NCI-H2081 (cell line): Measurements from ENCODE around the gene A4GALT.
"Not testable (repeated sequence)": the region's sequence is repeated elsewhere in the genome, so short reads cannot be mapped to it uniquely, and the experiment has no call there.

Source experiments
- DNase-seq, 2 experiments: peaks; one replicate each; lab custom pipeline; 2025; lab: John Stamatoyannopoulos, UW

A4GALT gene

DNA sequence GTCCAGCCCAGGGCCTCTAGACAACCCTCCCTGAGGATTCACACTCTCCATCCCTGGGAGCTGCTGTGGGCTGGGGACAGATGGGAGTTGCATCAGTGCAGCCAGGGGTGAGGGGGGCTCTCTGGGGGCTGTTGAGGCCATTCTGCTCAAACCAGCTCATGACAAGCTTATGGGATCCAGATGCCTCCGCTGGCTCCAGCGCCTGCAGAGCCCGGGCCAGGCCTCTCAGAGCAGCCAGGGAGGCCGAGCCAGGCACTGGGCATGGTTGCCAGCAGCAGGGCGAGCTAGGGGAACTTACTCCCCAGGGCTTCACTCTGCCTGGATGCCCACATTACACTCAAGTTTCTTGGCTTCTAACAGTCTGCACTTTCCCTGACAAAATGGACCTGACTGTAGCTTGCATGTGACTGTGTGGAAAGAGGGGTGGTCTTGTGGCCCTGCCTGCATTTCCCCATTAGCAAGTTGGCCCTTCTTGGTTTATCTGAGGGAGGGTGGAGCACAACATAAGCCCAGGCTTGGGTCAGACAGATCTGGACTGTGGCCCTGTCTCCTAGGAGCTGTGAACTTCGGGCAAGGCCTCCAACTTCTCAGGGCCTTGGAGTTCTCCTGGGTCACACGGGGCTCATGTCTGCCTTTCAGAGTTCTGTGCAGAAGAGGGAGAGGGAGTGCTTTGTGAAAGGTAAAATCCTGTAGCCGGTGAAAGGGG is 36.9 kb downstream of the A4GALT start:
- DNase-seq = no peak

DNA sequence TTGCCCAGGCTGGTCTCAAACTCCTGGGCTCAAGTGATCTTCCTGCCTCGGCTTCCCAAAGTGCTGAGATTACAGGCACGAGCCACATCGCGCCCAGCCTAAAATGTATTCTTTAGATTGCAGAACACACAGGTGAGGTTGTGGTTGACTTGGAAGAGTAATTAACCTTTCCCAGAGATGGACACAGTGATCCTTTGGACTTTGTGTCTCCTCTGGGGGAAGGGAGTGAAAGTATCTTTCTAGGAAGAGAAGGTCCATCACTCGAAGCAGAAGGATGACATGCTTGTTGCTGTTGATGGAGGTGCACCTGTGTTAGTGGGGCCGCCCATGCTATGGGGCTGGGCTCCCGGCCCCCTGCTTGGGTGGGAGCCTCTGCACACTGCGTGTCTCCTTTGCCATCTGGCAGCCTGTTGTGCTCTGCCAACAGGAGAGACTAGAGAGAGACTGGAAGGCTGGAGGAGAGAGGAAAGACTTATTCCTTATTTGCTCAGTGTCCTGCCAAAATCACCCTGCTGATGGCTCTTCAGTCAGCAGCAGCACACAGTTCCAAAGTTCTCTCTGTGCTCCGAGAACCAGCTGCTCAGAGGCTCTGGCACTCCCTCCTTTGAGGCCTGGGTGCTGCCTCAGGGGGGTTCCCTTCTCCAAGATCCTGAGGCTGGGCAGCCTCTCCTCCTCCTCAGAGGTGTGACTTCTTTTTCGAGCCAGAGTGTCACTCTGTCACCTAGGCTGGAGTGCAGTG is 38.4 kb downstream of the A4GALT start:
- no peak for DNase-seq

DNA sequence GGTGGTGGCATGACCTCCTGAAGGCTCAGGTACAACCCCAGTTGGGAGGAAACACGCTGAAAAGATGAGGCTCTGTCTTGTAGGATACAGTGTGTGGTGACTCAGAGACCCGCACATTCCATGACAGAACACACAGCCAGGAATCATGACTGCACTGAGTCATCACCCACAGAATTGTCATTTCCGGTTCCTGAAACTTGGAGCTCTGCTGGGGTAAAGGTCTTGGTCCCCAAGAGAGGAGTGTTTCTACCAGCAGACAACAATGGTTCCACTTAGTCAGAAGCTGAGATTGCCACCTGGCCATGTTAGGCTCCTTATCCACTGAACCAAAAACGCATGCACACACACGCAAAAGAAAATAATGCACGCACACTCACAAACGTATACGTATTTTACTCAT is 40.0 kb downstream of the A4GALT start:
- DNase-seq = no peak

DNA sequence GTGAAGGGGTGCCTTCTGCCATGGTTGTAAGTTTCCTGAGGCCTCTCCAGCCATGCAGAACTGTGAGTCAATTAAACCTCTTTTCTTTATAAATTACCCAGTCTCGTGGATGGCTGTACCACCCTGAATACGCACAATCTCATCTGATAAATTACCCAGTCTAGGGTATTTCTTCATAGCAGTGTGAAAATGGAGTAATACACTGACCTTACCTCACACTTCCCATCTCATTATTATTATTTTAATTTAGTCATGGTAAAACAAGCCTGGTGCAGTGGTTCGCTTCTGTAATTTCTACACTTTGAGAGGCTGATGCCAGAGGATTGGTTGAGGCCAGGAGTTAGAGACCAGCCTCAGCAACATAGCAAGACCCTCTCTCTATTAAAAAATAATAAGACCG is 41.0 kb downstream of the A4GALT start:
- DNase-seq = no peak

DNA sequence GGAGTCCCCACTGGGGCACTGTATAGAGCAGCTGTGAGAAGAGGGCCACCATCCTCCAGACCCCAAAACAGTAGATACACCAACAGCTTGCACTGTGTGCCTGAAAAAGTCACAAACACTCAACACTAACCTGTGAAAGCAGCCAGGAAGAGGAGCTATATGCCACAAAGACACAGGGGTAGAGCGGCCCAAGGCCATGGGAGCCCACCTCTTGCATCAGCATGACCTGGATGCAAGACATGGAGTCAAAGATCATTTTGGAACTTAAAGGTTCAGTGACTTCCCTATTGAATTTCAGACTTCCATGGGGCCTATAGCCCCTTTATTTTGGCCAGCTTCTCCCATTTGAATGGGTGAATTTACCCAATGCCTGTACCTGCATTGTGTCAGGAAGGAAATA is 41.8 kb downstream of the A4GALT start:
- DNase-seq = no peak

DNA sequence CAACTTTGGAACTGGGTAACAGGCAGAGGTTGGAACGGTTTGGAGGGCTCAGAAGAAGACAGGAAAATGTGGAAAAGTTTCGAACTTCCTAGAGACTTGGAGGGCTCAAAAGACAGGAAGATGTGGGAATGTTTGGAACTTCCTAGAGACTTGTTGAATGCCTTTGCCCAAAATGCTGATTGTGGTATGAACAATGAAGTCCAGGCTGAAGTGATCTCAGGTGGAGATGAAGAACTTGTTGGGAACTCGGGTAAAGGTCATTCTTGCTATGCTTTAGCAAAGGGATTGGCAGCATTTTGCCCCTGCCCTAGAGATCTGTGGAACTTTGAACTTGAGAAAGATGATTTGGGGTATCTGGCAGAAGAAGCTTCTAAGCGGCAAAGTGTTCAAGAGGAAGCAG is 42.7 kb downstream of the A4GALT start:
- DNase-seq = not testable (repeated sequence)

DNA sequence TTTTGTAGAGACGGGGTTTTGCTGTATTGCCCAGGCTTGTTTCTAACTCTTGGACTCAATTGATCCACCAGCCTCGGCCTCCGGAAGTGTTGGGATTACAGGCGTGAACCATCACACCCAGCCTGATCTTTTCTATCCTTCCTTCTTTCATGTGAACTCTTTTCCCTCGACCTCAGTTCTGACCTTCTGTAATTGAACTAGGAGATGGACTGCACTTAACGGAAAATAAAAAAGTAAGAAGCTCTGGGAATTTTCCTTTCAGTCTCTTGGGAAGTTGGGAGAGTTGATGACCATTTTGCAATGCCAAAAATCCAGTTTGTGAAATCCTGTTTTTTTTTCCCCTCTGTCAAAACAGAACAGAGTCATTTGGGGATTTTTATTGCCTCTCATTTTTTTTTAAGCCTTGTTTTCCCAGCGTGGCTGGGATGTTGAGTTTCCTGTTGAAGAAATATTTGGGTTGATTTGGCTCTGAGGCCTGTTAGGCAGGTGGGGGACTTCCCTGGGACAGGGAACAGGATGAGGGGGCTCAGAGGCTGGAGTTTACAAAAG is 44.5 kb downstream of the A4GALT start:
- no peak for DNase-seq

DNA sequence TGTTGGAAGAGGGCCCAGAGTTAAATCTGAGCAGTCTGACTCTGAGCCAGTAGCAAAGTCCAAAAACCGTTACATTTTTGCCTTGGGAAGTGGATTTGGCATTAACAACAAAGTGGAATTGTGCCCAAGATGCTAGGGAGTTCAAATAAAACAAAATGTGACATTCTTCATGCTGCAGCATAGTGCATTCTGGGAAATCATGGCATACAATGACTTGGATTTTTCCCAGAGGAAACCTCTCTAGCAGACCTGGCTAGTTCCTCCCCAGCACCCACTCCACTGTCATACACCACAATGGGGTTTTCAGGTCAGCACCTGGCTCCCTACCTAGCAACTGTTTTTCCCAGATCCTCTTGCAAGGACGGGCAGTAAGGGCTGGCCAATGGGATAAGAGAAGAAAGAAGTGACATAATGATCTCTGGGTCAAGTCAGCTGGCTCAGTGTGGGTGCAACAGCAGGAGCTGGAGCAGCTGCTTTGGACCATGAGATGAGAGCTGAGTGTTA is 46.7 kb downstream of the A4GALT start:
- DNase-seq = no peak

DNA sequence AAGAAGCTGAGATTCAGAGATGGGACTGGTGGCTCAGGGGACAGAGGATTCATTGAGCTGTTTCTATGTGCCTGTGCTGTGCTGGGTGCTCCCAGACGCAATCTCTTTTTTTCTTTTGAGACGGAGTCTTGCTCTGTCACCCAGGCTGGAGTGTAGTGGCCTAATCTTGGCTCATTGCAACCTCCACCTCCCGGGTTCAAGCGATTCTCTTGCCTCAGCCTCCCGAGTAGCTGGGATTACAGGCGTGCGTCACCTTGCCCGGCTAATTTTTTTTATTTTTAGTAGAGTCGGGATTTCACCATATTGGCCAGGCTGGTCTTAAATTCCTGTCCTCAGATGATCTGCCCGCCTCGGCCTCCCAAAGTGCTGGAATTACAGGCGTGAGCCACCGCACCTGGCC is 47.6 kb downstream of the A4GALT start:
- not testable (repeated sequence) for DNase-seq

DNA sequence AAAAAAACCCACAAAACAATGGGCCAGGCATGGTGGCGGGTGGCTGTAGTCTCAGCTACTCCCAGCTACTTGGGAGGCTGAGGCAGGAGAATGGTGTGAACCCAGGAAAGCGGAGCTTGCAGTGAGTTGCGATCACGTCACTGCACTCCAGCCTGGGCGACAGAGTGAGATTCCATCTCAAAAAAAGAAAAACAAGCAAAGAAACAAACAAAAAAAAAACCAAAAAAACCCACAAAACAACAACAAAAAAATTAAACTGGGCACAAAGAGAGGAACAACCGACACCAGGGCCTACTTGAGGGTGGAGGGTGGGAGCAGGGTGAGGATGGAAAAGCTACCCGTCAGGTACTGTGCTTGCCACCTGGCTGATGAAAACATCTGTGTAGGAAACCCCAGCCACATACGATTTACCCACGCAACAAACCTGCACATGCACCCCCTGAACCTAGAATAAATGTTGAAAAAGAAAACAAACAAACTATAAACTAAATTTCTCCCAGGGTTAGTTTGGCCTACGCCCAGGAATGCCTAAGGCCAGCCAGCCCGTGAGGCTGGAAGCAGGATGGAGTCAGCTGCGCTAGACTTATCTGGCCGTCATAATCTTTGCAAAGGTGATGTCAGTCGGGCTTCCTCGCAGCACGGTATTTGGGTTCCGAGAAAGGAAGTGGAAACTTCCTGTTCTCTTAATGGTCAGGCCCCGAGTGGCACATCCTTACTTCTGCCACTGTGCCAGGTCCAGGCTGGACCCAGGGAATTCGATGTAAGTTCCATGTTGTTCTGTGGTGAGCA is 49.6 kb downstream of the A4GALT start:
- no peak for DNase-seq

DNA sequence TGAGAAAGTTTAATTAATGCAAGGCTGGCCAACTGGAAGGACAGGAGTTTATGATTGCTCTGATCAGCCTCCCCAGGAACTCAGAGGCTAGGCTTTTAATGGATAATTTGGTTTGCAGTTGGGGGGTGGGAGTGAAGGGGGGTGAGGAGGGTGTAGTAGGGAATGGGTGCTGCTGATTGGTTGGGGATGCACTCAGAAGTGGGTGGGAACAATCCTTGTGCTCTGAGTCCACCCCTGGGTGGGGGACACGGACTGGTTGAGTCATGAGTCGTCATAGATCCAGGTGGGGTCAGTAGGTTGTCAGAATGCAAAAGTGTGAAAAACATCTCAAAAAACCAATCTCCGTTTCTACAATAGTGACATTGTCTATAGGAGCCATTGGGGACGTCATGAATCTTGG is 50.6 kb downstream of the A4GALT start:
- DNase-seq = no peak

DNA sequence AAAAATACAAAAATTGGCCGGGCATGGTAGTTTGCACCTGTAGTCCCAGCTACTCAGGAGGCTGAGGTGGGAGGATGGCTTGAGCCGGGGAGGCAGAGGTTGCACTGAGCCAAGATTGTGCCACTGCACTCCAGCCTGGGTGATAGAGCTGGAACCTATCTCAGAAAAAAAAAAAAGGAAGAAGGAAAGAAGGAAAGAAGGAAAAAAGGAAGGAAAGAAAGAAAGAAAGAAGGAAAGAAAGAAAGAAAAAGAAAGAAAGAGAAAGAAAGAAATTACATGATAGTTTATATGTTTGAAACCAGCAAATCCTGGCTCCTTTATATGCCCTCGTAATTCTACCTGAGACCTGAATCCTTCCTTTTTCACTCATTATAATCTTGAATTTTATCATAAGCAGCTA is 54.3 kb downstream of the A4GALT start:
- not testable (repeated sequence) for DNase-seq

DNA sequence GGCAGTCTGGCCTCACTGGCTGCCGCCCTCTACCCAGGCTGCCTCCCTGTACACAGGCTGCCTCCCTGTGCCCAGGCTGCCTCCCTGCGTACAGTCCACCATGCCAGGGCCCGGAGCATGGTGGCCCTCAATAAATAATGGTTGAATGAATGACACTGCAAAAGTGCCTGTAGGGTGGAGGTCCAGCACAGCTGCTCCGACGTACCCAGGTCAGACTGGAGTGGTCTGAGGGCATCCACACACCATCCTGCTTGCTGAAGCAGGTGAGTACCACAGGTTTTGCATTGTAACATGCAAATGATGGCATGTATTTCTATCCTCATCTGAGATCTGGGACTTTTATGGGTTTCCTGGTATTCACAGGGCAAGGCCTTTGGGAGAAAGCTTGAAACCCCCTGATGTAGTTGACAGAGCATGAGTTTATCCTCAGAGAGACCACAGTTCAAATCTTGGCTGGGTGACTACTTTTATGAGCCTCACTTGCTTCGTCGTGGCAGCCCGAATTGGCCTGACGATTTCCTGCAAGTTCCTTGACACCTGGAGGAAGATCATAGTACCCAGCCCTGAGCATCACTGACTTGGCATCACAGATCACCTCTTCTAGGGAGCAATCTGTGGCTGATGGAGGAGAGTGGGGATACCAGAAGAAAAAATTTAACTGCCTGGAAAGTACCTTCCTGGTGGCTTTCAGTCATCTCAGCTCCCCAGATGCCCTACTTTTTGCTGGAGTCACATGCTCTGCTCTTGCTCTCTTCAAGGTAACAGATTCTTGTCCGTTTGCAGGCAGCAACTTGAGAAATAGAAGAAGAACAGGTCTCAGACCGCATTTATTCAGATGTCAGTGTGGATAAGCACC is 55.5 kb downstream of the A4GALT start:
- DNase-seq = no peak

DNA sequence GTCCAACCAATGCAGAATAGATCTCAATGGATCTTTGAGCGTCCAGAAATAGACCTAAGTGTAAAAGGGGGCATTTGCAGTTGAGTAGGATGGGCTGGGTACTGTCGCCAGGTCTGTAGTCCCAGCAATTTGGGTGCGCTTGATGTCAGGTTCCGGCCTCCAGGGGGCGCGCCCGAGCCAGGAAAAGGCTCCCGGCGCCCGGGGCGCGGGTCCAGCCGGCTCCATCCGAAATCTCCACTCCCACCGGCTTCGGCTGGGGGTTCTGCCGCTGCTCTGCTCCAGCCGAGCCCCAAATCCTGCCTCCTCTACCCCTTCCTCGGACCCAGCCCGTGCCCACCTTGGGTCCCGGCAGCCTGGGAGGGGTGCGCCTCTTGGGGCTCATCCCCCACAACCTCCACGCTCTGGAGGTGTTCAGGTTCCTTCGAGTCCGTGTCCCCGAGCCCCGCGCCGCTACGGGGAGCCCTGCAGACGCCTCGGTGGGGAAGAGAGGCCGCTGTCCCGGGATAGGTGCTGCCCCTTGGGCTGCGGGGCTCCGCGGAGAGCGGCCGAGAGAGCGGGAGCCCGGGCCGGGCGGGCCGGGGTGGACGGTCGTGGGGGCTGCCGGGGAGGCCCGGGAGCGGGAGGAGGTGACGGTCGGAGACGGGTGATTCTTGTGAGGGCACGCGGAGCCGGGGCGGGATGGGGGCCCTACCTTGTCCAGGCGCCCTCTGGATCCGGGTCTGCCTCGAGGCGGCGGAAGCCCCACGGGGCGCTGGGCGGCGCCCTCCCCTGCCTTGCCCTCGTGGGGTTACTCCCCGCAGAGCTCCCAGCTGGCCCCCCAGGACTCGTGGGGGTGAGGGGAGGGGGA is 58.5 kb downstream of the A4GALT start:
- peak; percentile 55 to 59 for DNase-seq

DNA sequence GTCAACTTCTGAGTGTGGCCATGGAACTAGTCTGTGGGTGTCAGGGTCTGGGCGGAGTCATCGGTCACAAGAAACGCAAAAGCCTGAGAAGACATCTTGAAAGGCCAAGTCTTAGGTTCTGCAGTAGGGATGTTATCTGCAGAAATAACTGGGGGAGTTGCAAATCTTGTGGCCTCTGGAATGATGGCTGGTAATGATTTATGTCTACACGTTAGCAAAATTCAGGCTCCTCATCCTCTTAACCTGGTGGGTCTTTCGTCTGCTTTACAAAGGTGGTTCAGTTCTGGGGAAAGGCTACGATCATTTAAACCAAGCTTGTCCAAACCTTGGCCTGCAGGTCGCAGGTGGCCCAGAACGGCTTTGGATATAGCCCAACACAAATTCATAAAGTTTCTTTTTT is 64.1 kb downstream of the A4GALT start:
- DNase-seq = no peak

DNA sequence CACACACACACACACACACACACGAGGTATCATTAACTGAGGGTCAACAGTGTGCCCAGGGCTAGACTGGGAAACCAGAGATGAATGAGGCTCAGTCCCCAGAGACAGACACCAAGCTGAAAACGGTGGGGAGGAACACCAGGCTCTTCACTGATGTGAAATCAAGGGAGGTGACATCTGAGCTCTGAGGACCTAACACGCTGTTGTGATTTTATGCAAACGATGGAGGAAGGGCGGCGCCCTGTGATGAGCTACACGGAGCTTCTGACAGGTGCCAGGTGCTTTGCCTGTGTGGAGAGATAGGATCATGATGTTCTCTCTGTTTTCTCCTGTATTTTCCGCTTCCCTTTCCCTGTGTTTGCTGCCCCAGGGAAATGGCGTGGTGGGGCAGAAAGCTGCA is 65.0 kb downstream of the A4GALT start:
- DNase-seq = peak; percentile 28 to 50

DNA sequence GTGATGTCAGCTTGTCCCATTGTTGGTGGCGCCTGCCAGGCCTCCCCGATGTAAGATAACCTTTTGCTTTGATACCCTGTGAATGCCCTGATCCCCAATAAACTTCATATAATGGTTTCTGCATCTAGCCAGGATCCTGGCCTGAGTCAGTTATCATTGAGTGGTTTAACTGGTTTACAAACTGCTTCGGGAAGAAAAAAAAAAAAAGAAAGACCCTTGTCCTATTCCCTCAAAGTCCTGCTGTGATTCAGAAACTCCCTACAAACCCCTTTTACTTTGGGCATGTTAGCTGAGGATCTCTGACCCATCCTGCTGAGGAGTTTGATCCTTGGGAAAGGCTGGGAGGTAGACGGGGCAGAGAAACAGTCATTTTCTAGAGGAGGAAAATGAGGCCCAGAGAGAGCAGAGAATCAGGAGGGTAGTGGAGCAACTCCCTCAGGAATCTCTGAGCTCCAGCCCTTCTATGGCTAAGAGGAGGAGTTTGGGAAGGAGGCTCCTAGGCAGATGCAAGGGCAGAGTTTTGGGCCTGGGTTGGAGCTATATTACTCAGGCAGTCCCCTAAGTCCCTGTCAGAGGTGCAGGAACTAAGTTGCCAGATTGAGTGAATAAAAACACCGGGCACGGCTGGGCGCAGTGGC is 66.1 kb downstream of the A4GALT start:
- DNase-seq = no peak

DNA sequence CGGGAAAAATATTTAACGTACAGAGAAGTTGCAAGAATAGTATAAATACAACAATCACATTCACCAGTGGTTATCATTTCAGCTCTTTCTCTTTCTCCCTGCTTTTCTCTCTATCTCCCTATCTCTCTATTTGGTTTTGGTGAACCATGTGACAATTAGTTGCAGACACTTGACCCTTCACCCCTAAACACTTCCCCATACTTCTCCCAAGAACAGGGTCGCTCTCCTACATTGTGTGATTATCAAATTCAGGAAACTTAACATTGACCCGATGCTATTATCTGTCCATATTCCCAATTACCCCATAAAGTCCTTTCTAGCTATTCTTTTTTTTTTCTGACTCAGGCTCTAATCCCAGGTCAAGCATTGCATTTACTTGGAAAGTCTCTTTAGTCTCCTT is 66.7 kb downstream of the A4GALT start:
- no peak for DNase-seq

DNA sequence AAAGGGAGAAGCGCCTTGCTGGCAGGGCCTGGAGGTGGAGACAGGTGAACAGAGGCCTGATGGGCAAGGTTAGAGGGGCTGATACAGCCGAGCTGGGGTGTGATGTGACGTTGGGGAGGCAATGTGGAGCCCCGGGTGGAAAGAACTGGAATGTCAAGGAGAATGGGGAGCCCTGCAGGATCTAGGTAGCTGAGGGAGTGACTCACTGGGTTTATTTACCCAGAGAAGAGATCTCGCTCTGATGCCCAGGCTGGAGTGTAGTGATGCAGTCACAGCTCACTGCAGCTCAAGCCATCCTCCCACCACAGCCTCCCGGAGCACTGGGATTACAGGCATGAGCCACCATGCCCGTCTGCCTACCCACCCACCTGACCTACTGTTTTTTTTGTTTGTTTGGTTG is 69.5 kb downstream of the A4GALT start:
- DNase-seq = no peak
